Measurements from ENCODE around the gene LCN12.
A peak's percentile ranks its signal among the peaks of the same experiment; 100 is the strongest.

The LCN12 gene

DNA sequence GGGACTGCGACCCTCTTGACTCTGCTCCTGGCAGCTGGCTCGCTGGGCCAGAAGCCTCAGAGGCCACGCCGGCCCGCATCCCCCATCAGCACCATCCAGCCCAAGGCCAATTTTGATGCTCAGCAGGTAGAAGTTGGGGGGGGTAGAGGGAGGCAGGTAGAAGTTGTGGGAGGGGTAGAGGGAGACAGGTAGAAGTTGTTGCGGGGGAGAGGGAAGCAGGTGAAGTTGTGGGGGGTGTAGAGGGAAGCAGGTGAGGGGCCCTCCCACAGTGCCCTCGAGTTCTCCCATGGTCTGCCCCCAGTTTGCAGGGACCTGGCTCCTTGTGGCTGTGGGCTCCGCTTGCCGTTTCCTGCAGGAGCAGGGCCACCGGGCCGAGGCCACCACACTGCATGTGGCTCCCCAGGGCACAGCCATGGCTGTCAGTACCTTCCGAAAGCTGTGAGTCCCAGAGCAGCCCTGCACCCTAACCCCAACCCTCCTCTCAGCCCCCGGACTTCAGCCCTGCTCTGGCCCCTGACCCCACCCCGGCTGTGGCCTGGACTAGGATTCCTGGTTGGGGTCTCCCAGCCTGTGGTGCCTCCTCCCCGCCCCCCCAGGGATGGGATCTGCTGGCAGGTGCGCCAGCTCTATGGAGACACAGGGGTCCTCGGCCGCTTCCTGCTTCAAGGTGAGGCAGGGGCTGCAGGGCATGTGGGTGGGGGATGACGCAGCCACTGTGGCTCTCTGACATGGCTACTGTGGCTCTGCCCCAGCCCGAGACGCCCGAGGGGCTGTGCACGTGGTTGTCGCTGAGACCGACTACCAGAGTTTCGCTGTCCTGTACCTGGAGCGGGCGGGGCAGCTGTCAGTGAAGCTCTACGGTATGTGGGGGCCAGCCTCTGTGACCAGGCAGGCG lies 6.5 kb upstream of the LCN12 start:
- no peak for DNase-seq

DNA sequence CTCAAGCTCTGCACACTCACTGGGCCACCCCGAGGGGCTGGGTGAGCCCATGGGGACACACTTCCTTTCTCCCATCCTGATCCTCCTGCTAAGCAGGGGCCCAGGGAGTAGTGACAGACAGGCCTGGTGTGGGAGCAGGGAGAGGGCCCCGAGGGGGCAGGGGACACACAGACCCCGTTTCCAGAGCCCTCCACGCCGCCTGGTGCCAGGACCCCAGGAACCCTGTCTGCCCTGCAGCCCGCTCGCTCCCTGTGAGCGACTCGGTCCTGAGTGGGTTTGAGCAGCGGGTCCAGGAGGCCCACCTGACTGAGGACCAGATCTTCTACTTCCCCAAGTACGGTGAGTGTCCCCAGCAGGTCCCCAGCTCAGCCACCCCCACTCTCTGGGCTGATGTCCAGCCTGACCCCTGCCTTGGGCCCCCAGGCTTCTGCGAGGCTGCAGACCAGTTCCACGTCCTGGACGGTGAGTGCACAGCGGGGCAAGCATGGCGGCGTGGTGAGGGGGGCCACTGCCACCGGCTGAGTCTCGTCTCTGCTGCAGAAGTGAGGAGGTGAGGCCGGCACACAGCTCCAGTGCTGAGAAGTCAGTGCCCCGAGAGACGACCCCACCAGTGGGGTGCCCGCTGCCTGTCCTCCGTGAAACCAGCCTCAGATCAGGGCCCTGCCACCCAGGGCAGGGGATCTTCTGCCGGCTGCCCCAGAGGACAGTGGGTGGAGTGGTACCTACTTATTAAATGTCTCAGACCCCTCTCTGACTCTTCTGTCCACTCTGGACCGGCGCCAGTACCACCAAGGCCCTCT lies 5.6 kb upstream of the LCN12 start:
- DNase-seq = no peak

DNA sequence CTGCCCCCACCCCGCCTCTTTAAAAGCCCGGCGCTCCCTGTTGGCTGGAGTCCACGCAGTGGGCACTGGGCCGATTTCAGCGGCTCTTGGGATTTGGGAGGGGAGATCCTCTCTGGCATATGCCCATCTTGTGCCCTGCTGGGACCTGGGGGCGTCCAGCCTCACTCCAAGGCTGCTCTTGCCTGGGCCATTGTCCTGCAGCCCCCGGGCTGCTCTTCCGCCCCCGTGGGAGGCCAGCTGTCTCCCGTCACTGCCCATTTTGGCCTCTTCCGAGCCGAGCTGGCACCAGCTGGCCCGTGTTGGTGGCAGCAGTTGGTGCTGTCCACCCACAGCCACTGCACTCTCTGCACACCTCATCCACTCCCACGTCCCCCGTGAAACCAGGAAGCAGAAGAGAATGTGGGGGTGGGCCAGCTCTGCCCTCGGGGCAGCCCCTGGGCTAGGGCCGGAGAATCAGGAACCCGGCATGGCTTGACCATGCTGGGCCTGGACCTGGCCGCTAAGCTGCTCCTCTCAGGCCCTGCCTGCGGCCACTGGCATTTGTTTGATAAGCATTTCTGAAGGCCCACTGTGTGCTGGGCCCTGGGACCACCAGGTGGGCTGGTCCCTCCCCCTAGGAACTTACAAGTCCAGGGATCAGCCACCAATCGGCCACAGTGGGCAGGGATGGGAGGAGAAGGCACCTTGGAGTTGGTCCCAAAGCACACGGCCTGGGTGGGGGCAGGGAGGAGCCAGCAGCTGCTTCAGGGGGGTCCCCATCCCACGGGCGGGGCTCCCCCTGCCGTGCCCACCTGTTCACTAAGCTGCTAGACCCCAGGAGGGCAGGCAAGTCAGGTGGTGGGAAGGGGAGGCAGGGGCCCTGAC lies 4.8 kb upstream of the LCN12 start:
- DNase-seq = no peak

DNA sequence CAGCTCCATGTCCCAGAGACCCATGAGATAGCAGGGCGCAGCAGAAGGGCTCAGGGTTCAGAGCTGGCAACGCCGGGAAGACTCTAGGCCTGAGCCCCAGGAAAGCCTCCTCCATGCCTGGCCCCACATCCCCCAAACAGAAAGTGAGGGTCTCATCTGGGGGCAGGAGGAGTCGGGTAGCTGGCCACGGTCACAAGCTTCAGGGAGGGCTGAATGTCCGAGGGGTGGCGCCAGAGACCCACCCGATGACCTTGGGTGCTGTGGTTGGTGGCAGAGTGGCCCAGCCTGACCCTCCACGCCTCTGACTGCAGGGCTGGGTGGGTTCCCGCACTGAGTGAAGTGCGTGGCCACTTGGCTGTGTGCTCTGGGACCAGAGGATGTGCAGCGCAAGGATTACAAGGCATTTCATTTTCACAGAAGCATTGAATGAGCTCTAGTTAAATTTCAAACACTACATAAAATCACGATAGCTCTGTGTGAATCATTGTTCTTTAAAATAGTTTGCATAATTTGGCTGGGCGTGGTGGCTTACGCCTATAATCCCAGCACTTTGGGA lies 4.0 kb upstream of the LCN12 start:
- no peak for DNase-seq

DNA sequence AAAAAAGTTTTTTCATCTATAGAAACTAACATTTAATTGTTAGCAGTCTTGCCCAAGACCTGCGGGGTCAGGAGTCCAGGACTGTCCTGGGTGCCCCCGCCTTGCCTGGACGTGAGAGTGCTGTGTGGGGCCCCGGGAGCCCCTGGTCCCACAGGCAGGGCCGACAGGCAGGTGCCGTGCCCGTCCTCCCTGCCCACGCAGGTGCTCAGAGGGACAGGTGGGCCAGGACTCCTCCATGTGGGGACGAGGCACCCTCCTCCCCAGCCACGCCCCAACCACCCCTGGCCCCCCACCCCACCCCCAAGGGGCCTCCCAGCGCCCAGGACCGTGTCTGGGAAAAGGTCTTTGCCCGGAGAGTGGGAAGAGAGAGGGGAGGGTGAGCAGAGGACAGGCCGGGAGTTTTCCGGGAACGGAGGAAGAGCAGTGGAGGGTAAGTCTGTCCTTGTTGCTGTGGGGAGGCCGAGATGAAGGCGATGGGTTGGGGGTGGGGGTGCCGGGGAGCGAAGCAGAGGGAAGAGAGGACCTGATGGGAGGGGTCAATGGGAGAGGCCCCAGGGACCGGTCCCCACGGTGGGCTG lies 2.7 kb upstream of the LCN12 start:
- DNase-seq = no peak

DNA sequence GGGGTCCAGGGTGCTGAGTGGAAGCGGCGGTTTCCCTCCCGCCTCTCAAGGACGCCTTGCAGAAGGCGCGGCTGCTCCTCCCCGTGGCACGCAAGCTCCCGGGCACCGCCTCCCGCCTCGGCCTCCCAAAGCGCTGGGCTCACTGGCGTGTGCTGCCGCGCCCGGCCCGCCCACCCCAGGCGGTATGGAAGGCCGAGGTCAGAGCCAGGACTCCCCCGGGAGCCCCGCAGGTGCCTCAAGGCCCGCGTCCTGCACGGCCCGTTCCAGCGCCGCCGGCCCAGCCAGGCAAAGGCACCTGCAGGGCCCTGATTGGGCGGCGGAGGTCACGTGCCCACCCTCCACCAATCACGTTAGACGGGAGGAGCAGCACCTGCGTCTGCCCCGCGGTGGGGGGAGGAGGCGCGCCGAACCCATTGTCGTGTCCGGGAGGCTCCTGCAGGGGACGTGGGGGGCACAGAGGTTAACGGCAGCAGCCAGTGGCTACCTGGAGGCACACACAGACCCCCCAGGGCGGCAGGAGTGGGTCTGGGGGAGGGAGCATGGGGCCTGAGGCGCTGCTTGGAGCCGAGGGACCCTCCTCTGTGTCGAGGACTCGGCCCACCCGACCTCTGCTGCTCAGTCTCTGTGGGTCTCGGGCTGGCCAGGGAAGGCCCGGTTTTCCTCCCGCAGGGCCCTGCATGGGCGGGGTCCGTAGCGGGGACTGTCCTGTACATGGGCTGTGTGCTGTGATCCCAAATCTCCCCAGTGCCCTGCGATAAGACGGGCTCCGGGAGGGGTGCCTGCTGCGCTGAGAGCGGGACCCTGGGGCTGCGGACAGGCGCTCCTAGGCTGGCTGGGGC lies 2.0 kb upstream of the LCN12 start:
- peak; percentile 97 for DNase-seq

DNA sequence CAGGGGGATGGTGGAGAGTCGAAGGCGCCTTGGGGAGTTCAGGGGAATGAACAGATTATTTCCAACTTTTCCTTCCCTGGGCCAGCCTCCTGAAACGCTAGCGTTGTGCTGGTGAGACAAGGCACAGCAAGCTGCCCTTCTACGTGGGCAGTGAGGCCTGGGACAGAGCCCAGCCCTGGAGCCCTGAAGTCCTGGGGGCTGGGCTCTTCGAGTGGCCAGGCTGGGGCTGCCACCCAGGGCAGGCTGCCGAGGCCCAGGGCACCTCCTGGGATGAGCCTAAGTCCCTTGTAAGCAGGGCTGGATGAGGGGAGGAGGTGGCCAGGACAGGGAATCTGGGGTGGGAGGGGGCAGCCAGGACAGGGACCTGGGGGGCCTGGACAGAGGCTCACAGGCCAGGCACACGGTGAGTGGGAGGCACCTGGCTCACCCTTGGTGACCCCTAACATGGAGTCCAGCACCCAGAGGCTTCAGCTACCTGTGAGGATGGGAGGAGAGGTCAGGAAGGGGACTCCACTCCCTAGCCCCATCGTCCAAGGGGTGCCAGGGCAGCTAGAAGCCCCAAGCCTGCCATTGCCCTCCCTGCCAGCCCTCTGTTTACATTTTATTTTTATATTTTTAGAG lies 1.3 kb upstream of the LCN12 start:
- no peak for DNase-seq

DNA sequence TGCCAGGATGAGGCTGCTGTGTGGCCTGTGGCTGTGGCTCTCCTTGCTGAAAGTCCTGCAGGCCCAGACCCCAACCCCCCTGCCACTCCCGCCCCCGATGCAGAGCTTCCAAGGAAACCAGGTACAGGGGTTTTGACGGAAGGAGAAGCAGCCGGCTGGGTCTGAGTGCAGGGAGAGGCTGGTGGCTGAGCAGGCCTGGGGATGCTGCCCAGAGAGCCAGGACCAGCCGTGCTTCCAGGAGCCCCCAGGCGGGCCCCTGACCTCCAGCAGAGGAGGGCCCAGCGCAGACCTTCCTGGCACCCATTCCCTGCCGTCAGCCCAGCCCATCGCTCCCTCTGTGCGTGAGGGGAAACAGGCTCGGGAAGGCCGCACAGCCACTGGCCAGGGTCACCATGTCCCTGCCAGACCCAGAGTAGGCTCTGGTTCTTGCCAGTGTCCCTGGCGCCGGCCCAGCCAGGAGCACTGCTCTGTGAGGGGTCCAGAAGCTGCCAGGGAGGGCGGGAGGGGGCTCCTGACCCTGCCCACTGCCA lies 313 bp downstream of the LCN12 start:
- no peak for DNase-seq

DNA sequence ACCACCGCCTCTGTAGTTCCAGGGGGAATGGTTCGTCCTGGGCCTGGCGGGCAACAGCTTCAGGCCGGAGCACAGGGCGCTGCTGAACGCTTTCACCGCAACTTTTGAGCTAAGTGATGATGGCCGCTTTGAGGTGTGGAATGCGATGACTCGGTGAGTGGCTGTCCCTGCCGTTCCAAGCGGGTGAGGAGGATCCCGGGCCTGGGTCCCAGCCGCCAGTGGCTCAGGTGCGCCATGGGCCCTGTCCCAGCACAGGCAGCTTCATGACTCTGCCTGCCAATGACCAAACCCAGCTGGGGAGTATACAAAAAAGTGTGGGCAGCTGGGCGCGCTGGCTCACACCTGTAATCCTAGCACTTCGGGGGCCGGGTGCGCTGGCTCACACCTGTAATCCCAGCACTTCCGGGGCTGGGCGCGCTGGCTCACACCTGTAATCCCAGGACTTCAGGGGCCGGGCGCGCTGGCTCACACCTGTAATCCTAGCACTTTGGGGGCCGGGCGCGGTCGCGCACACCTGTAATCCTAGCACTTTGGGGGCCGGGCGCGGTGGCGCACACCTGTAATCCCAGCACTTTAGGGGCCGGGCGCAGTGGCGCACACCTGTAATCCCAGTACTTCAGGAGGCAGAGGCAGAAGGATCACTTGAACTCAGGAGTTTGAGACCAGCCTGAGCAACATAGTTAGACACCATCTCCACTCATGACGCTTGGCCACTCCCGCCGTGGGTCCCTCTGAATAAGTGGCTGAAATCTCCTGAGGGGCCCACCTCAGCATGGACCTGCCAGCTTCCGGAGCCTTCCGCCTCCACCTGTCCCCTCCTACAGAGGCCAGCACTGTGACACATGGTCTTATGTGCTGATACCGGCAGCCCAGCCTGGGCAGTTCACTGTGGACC lies 1.1 kb downstream of the LCN12 start:
- DNase-seq = no peak

DNA sequence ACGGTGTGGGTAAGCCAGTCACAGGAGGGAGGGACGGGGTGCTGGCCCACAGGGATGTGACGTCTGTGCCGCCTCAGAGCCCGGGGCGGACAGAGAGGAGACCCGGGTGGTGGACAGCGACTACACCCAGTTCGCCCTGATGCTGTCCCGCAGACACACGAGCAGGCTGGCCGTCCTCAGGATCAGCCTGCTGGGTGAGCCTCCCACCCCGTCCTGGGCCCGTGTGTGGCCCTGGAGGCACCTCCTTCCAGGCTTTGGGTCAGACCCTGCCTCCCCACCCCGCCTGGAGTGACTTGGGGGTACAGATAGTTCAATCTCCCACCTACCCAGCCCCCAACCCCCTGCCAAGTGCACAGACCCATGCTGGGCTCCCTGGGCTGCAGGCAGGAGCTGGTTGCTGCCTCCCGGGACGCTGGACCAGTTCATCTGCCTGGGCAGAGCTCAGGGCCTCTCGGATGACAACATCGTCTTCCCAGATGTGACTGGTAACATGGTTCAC lies 1.7 kb downstream of the LCN12 start:
- no peak for DNase-seq

DNA sequence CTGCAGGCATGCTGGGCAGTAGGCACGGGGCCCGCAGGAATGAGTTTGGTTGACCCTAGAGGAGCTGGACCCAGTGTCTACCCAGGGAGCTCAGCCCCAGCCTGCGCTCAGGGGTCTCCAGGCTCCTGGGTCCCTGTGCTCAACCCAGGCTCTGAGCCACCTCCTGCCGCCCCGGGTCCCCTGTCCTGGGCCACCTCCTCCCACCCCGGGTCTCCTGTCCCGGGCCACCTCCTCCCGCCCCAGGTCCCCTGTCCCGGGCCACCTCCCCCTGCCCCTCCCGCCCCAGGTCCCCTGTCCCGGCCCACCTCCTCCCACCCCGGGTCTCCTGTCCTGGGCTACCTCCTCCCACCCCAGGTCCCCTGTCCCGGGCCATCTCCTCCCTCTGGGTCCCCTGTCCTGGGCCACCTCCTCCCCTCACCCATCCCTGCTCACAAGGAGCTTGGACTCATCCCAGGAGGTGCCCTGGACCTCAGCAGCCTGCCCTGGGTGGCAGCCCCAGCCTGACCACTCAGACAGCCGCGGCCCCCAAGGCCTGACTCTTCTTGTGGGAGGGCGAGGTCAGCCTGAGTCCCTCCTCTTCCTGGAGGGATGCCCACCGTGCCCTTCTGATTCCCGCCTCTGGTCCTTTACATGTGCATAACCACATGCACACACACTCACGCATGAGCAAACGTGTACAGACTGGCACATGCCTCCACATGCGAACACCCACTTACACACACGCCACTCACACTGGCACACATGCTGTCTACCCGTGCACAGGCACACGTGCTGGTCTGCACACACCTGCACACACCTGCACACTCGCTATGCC lies 2.4 kb downstream of the LCN12 start:
- DNase-seq = no peak

DNA sequence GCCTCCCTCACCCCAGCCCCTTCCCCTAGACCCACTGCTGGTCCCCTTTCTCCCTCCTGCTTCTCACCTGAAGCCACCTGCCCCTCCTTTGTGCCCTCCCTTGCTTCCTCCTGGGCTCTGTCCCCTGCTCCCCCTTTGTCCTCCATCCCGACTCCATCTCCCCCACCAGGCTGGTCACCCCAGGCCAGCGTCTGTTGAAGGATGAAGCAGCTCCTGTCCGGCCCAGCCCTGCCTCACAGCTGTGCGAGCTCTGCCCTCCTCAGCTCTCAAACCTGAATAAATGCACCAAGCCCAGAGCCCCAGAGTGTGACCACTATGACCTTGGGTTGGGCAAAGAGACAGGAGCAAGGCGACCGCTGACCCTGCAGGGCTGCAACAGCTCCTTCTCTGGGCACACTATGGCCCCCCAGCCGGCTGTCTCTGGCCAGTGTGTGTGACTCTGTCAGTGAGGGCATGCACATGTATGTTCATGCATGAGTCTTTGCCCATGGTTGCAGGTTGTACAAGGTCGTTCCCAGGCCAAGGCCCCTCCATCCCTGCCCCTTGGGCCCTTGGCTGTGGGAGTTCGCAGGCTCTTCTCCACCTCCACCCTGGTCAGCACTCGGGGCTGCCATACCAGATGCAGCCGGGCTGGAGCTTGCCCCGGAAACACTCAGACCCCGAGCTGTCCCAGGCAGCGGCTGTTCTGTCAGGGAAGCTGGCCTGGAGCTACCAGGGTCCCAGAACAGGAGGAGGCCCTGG lies 3.3 kb downstream of the LCN12 start:
- DNase-seq = no peak

DNA sequence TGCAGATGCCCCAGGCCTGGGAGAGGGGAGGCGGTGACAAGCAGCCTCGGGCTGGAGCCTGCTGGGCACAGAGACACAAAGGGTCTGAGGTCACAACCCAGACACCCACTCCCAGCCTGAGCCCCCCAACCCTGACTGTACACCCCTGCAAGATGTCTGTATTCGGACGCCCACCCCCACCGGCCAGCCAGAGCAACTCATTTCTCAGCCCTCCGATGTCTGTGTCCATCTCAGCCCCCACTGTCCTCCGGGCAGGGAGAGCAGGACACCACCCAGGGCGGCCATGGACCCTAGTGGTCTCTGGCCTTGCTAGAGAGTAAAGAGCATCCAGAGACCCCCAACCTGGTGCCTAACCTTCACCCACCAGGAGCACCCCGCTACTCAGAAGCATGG lies 3.9 kb downstream of the LCN12 start:
- no peak for DNase-seq

DNA sequence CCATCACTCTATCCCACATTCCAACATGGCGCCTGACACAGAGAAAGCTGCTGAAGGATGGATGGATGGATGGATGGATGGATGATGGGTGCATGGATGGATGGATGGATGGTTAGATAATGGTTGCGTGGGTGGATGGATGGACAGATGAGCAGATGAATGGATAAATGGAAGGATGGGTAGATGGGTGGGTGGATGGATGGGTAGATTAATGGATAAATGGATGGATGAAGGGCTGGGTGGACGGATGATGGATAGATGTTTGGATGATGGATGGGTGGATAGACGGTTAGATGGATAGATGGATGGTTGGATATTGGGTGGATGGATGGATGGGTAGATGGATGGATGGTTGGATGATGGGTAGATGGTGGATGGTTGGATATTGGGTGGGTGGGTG lies 4.5 kb downstream of the LCN12 start:
- no peak for DNase-seq

DNA sequence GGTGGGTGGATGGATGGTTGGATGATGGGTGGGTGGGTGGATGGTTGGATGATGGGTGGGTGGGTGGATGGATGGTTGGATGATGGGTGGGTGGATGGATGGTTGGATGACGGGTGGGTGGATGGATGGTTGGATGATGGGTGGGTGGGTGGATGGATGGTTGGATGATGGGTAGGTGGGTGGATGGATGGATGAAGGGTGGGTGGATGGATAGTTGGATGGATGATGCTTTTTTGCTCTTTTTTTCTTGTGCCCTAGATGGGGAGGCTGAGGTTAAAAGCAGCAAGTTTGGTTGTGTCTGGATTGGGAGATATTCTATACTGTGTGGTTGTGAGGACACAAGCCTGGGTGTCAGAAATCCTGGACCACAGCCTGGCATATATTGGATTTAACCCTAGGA lies 5.4 kb downstream of the LCN12 start:
- no peak for DNase-seq

DNA sequence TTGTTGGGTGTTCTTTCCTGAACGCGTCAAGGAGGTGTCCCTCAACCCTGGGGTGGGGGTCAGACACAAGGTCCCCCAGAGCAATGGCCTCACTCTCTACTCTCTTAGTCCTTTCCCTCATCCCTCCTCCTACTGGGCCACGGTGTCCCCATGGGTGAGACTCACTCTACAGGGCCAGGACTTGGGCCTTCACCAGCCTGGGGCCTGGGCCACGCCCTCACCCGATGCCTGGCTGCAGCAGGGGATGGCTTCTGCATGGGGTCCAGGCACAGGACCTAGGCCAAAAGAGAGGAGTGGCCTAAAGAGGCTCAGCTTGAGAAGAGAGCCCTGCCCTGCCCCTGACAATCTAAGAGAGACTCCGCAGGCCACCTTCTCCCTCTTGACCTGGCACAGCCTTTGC lies 5.8 kb downstream of the LCN12 start:
- no peak for DNase-seq

DNA sequence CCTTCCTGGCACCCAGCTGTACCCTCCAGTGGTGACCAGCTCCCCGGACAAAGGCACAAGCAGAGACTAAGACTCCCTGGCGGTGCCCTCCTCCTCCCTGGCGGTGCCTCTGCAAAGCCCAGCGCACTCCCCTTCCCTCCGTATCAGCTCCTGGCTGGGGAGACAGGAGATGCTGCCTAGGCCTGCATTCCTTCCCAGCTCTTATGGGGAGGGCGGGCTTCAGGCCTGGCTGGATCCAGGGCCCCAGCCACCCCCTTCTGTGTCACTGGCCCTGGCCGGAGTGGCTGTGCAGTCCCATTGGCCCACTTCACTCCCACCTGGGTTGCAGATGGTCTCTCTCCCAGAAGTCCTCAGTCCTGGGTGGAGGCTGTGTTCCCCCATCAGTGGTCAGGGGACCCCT lies 6.4 kb downstream of the LCN12 start:
- DNase-seq = no peak

All from activated T-cell treated with anti-CD3 and anti-CD28 coated beads, Interleukin-2, amount 50 U/mL, for 1 hour (primary cell).